Measurements from ENCODE around the gene TMEM132C. TPM values are rescaled to one million over a fixed set of nuclear protein-coding genes. Genes with fewer than 3 reads are reported as not detected.

The TMEM132C gene
- polyA plus RNA-seq, 1 experiment: not detected

DNA sequence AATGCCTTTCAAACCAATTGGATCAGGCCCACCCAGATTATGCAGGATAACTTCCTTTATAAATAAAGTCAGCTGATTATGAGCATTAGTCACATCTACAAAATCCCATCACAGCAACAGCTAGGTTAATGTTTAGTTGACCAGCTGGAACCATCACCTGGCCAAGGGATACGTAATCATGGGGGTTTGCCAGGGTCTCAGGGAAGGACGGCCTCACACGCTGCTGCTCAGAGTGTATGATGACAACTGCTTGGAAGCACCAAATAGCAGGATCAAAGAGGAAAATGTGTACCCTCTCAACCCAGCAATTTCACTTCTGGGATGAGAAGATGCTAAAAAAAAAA lies 394.2 kb downstream of the TMEM132C start:
- CTCF ChIA-PET: no interaction called here
- H3K27ac ChIP-seq (ENCODE audit: low read depth, low read length): no peak overlapping the region
- peaks cover 71% of the 10 kb centered on the region for H3K9me3 ChIP-seq (ENCODE audit: control insufficient read depth, insufficient read depth, low read length)
- no peak overlapping the region for H3K4me3 ChIP-seq (ENCODE audit: low read depth, low read length)
- no peaks in the 10 kb centered on the region for H3K27me3 ChIP-seq (ENCODE audit: control insufficient read depth, insufficient read depth, low read length)
- no peak for TF ChIP-seq CTCF (IDR thresholded peaks at IDR 0.05; ENCODE audit: low read depth, low read length)
- DNase-seq (ENCODE audit: low read depth, low spot score): no peak
- POLR2A ChIA-PET: no interaction called here

- no peak for DNase-seq (ENCODE audit: low read depth, low spot score)
- Histone ChIP-seq H3K4me3 (ENCODE audit: low read depth, low read length) (no peak overlapping the region), H3K9me3 (ENCODE audit: control insufficient read depth, insufficient read depth, low read length) (peaks cover 71% of the 10 kb centered on the region), H3K27me3 (ENCODE audit: control insufficient read depth, insufficient read depth, low read length) (no peaks in the 10 kb centered on the region), H3K27ac (ENCODE audit: low read depth, low read length) (no peak overlapping the region)
- no peak for TF ChIP-seq CTCF (IDR thresholded peaks at IDR 0.05; ENCODE audit: low read depth, low read length)
- ChIA-PET CTCF (no interaction called here), POLR2A (no interaction called here)
Observed at GRCh38 chr12:128662101-128662500, 395.1 kb downstream of the TMEM132C start.

DNA sequence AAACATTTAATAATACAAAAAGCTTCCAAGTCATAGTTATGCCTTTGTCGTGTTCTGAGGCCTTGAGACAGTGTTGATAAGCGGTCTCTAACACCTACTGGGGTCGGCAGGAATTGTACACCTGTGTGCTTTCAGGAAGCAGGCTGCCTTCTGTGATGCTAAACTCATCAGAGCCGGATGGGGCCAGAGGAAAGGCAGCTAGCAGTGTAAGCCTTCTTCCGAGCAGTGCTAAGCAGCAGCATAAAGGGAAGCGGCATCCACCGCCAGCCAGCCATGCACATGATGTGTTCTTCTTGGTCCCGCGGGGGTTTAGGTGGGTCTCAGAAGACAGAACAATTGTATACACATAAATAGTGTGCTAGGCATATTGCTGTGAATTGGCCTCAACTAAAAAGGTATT lies 397.5 kb downstream of the TMEM132C start:
- ChIA-PET POLR2A (no interaction called here), CTCF (no interaction called here)
- no peak for TF ChIP-seq CTCF (IDR thresholded peaks at IDR 0.05; ENCODE audit: low read depth, low read length)
- Histone ChIP-seq H3K27me3 (ENCODE audit: control insufficient read depth, insufficient read depth, low read length) (no peaks in the 10 kb centered on the region), H3K4me3 (ENCODE audit: low read depth, low read length) (no peak overlapping the region), H3K9me3 (ENCODE audit: control insufficient read depth, insufficient read depth, low read length) (peaks cover 61% of the 10 kb centered on the region), H3K27ac (ENCODE audit: low read depth, low read length) (no peak overlapping the region)
- DNase-seq (ENCODE audit: low read depth, low spot score): no peak

GRCh38 chr12:128667193-128667592 lies 400.2 kb downstream of the TMEM132C start:
- no peak for TF ChIP-seq CTCF (IDR thresholded peaks at IDR 0.05; ENCODE audit: low read depth, low read length)
- Histone ChIP-seq H3K27me3 (ENCODE audit: control insufficient read depth, insufficient read depth, low read length) (no peaks in the 10 kb centered on the region), H3K9me3 (ENCODE audit: control insufficient read depth, insufficient read depth, low read length) (peaks cover 48% of the 10 kb centered on the region), H3K27ac (ENCODE audit: low read depth, low read length) (no peak overlapping the region), H3K4me3 (ENCODE audit: low read depth, low read length) (no peak overlapping the region)
- ChIA-PET CTCF (no interaction called here), POLR2A (no interaction called here)
- DNase-seq (ENCODE audit: low read depth, low spot score): no peak

GRCh38 chr12:128671528-128672042 lies 404.6 kb downstream of the TMEM132C start:
- Histone ChIP-seq H3K9me3 (ENCODE audit: control insufficient read depth, insufficient read depth, low read length) (peaks cover 21% of the 10 kb centered on the region), H3K27ac (ENCODE audit: low read depth, low read length) (no peak overlapping the region), H3K27me3 (ENCODE audit: control insufficient read depth, insufficient read depth, low read length) (no peaks in the 10 kb centered on the region), H3K4me3 (ENCODE audit: low read depth, low read length) (no peak overlapping the region)
- TF ChIP-seq CTCF (IDR thresholded peaks at IDR 0.05; ENCODE audit: low read depth, low read length): no peak
- DNase-seq (ENCODE audit: low read depth, low spot score): no peak
- ChIA-PET POLR2A (no interaction called here), CTCF (no interaction called here)

All from AG04450 (cell line).